GM21717 (cell line): ENCODE measurements around the gene MET.
"Not testable (repeated sequence)": the region's sequence is repeated elsewhere in the genome, so short reads cannot be mapped to it uniquely, and the experiment has no call there.

Experiments
- ATAC-seq: cut with Tn5 transposase; IDR thresholded peaks from one replicate; pipeline ENCODE4 v1.9.1; 2021; ENCODE audit warnings: mild to moderate bottlenecking, moderate library complexity; ENCODE audit not compliant: unreplicated experiment

The MET gene

GRCh38 chr7:116697761-116698160 is 25.8 kb downstream of the MET start:
- ATAC-seq = no peak

- ATAC-seq = no peak
These were observed 26.4 kb downstream of the MET start for GRCh38 chr7:116698396-116698795.

- no peak for ATAC-seq
These were observed 27.1 kb downstream of the MET start for GRCh38 chr7:116698930-116699721.

DNA sequence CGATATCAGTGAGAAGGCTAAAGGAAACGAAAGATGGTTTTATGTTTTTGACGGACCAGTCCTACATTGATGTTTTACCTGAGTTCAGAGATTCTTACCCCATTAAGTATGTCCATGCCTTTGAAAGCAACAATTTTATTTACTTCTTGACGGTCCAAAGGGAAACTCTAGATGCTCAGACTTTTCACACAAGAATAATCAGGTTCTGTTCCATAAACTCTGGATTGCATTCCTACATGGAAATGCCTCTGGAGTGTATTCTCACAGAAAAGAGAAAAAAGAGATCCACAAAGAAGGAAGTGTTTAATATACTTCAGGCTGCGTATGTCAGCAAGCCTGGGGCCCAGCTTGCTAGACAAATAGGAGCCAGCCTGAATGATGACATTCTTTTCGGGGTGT is 27.7 kb downstream of the MET start:
- ATAC-seq = no peak

DNA sequence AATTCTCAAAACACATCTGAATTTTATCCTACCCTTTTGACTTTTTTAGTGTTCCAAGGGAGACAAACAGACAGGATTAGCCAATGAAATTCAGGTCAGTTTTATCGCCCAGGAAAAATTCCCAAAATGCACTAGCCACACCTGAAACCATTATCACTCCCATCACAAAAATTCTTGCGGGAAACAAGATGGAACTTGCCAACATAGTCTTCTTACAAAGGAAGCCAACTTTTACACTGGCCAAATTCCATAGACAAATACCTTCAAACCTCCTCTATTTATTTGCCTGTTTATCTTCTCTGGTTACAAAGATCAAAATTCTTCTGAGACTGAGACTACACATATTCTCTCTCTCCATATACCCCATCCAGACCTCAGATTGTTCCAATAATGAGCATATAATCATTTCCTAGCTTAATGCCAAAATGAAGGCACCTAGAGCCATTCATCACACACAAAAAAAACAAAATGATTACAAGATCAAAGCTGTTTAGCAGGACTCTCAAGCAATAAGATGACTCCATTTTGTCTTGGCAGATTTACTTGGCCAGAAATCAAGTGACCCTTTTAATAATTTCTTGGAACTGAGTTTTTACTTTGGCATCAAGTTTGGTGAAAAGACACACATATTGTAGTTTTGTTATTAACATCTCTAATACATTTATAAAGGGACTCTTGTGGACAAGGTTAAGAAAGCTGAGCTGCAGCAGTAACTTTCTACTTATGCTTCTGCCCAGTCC is 30.2 kb downstream of the MET start:
- no peak for ATAC-seq

GRCh38 chr7:116704650-116705228 is 32.7 kb downstream of the MET start:
- no peak for ATAC-seq

- ATAC-seq = no peak
These were observed 33.4 kb downstream of the MET start for GRCh38 chr7:116705419-116705818.

DNA sequence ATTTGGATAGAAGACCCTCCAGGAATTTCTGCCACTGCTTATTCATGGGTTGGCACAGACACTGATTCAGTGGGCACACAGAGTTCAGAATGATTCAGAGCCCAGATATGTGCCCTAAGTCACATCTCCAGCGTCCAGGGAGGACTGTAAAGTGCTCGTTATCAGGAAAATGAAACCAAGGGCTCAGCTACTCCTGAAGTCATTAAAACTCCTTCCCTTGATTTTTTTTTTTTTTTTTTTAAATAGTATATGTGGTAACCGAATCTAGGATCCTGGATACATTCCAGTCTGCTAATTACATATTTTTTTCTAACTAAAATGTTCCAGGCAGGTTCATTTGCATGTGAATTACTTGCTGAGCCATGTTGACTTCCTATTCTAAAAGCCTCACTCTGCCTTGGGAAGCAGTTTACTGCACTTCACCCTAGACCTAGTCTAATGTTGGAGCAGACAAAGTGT is 34.7 kb downstream of the MET start:
- ATAC-seq = no peak

- ATAC-seq = no peak
These were observed 35.3 kb downstream of the MET start for GRCh38 chr7:116707289-116707688.

DNA sequence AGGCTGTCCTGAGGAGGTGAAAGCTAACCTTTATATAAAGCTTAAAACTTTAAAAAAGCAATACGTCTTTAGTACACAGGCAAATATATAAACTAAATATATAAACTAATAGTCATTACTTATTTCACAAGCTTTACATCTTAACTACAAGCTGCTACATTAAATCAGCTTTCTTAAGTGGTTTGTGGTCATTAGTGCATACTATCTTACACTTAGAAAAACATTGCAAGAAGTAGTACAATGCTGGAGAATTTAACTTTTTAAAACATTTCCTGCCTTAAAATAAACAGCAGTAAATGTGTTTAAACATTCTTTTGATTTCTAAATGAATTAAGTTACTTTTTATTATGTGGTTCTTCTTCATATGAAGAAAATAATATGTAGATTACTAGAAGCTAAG is 36.3 kb downstream of the MET start:
- ATAC-seq = no peak

DNA sequence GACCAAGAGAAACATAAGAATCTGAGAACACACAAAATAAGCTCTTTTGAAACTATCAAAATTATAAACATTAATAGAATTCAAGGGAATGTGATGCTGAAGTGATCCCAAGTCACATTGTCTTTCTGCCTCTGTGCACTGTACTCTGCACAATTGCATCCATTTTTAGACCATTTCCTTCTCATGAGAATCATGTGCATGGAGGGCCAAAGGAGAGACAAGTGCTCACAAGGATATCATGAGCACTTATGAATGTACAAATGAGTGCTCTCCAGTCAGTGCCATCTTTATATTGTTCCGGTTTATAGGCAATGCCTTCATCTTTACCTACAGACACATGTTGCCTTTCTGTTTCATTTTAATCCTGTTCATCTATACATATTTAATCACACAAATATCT is 36.9 kb downstream of the MET start:
- no peak for ATAC-seq

DNA sequence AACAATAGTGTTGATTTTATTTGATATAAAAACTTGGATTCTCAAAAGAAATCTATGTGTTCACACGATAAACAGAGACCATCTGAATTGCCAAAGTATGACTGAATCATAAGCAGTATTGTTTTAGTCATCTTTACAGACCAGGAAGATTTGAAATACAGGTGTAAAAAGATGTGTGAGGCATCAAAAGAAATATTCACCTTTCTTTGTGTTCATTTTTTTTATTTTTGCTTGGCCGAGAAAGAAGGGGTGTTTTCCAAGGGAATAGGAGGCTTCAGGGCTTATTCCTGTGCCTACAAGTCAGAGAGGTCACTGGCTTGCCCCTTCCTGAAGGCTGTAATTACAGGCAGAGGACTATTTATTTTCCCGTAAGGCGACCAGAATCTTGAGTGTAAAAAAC is 37.3 kb downstream of the MET start:
- ATAC-seq = no peak

GRCh38 chr7:116710764-116711452 is 38.9 kb downstream of the MET start:
- no peak for ATAC-seq

GRCh38 chr7:116711790-116712189 is 39.8 kb downstream of the MET start:
- no peak for ATAC-seq

DNA sequence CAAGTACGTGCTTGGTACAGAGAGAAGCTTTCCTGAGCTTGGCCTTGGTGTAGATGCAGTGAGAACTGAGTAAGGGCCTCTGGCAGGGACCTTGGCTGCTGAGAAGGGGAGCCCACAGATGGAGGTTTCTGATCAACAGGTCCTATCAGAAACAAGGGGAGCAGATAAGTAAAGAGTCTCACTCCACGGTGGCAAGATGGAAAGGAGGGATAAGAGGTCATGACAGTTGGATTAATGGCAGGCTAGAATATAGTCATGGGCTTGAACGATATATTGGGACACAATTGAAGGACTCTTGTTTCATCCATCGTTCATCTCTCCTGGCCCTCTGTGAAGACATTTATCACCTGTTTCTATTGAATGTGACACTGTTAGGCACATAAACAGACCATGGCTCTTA is 41.5 kb downstream of the MET start:
- ATAC-seq = no peak

- ATAC-seq = no peak
These were observed 41.9 kb downstream of the MET start for GRCh38 chr7:116713918-116714317.

- no peak for ATAC-seq
These were observed 43.1 kb downstream of the MET start for GRCh38 chr7:116715077-116715476.

- ATAC-seq = no peak
These were observed 45.1 kb downstream of the MET start for GRCh38 chr7:116717137-116717536.

DNA sequence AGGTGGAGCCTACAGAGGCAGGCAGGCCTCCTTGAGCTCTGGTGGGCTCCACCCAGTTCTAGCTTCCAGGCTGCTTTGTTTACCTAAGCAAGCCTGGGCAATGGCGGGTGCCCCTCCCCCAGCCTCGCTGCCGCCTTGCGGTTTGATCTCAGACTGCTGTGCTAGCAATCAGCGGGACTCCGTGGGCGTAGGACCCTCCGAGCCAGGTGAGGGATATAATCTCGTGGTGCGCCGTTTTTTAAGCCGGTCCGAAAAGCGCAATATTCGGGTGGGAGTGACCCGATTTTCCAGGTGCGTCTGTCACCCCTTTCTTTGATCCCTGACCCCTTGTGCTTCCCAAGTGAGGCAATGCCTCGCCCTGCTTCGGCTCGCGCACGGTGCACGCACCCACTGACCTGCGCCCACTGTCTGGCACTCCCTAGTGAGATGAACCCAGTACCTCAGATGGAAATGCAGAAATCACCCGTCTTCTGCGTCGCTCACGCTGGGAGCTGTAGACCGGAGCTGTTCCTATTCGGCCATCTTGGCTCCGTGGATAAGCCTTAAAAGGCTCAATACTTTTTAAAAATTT is 52.0 kb downstream of the MET start:
- not testable (repeated sequence) for ATAC-seq

- ATAC-seq = no peak
These were observed 52.7 kb downstream of the MET start for GRCh38 chr7:116724560-116725231.
